ENCODE results near the gene PKP3.

GRCh38 chr11:380491-380890 lies 13.5 kb upstream of the PKP3 start:
- TF ChIP-seq CTCF (IDR thresholded peaks at IDR 0.05) (no peak), EP300 (IDR thresholded peaks at IDR 0.05) (no peak), POLR2AphosphoS5 (IDR thresholded peaks at IDR 0.05) (no peak)

Data from sigmoid colon (tissue), 4 donors.